Retinal pigment epithelial cell (primary cell): Measurements from ENCODE around the gene ACTN3.

Experiments
- DNase-seq: peaks from one replicate; pipeline ENCODE4 v3.0.0-alpha.2; 2010; ENCODE audit warnings: low read depth
- H3K4me3 ChIP-seq: 2 replicates; pipeline ENCODE4 v1.5.1; 2011; ENCODE audit warnings: mild to moderate bottlenecking, low read length, control low read depth, moderate library complexity
- TF ChIP-seq, protein P1 (sequence below): conservative IDR thresholded peaks from 2 replicates; pipeline ENCODE4 v1.5.1; 2011; ENCODE audit warnings: low read depth, low read length, control low read depth, inconsistent platforms

The ACTN3 gene

GRCh38 chr11:66559866-66560676 is 13.4 kb downstream of the ACTN3 start:
- TF ChIP-seq, protein P1, sequence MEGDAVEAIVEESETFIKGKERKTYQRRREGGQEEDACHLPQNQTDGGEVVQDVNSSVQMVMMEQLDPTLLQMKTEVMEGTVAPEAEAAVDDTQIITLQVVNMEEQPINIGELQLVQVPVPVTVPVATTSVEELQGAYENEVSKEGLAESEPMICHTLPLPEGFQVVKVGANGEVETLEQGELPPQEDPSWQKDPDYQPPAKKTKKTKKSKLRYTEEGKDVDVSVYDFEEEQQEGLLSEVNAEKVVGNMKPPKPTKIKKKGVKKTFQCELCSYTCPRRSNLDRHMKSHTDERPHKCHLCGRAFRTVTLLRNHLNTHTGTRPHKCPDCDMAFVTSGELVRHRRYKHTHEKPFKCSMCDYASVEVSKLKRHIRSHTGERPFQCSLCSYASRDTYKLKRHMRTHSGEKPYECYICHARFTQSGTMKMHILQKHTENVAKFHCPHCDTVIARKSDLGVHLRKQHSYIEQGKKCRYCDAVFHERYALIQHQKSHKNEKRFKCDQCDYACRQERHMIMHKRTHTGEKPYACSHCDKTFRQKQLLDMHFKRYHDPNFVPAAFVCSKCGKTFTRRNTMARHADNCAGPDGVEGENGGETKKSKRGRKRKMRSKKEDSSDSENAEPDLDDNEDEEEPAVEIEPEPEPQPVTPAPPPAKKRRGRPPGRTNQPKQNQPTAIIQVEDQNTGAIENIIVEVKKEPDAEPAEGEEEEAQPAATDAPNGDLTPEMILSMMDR = no peak
- no peak overlapping the region for H3K4me3 ChIP-seq
- DNase-seq = no peak

- TF ChIP-seq, protein P1 = no peak
- no peak for DNase-seq
- no peak overlapping the region for H3K4me3 ChIP-seq
Observed at GRCh38 chr11:66561178-66561974, 14.7 kb downstream of the ACTN3 start.

GRCh38 chr11:66561975-66562248 is 15.2 kb downstream of the ACTN3 start:
- no peak overlapping the region for H3K4me3 ChIP-seq
- TF ChIP-seq, protein P1 = no peak
- DNase-seq = no peak

GRCh38 chr11:66562275-66562674 is 15.6 kb downstream of the ACTN3 start:
- DNase-seq = no peak
- TF ChIP-seq, protein P1 = no peak
- no peak overlapping the region for H3K4me3 ChIP-seq

GRCh38 chr11:66562907-66563583 is 16.3 kb downstream of the ACTN3 start:
- no peak overlapping the region for H3K4me3 ChIP-seq
- TF ChIP-seq, protein P1 = no peak
- no peak for DNase-seq

- H3K4me3 ChIP-seq = no peak overlapping the region
- DNase-seq = no peak
- TF ChIP-seq, protein P1 = no peak
Observed at GRCh38 chr11:66563832-66564231, 17.1 kb downstream of the ACTN3 start.

DNA sequence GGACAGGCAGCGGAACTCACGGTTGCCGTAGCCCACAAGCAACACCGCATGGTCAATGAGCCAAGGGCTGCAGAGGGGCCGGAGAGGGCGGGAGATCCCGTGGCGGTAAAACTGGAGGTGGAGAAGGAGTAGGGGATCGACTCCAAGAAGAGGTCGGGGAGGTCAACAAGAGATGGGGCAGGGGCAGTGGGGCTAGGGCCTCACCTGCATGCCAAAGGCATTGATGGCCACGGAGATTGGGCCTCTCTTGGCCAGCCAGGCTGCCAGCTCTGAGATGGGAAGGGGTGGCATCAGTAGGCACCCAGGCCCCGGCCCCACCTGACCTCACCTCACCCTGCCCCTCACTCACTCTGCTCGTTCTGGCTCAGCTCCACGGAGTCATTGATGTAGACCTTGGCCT is 17.8 kb downstream of the ACTN3 start:
- TF ChIP-seq, protein P1 = no peak
- no peak overlapping the region for H3K4me3 ChIP-seq

More for the DNA sequence above, 17.8 kb downstream of the ACTN3 start:
- no peak for DNase-seq
